ENCODE measurements around the gene UBA7. TPM values are rescaled to one million over a fixed set of nuclear protein-coding genes. Genes with fewer than 3 reads are reported as not detected.

The UBA7 gene
- total and polyA plus RNA-seq, 2 of the 8 experiments (the other 6 are each of a cell fraction or from before 2014, with no cell fraction given), result 0.34 to 0.65 TPM

GRCh38 chr3:49769286-49769915 lies 44.4 kb downstream of the UBA7 start:
- H3K18ac ChIP-seq (ENCODE audit: extremely low read depth, low read length), result no peak overlapping the region
- no peak overlapping the region for H3K56ac ChIP-seq (replicated peaks; ENCODE audit: insufficient read length, low read depth, low read length)
- no peak overlapping the region for H3K4me3 ChIP-seq (ENCODE audit: extremely low read depth in 1 of 4, insufficient read depth in 2 of 4, low read depth in 3 of 4, low read length in 4 of 4)
- peaks cover 5% of the 10 kb centered on the region for H3K79me1 ChIP-seq (ENCODE audit: low read depth, low read length)
- WGBS, 2 experiments (ENCODE audit: extremely low coverage in 1 of 2, insufficient coverage in 1 of 2, insufficient read length in 1 of 2, insufficient replicate concordance in 2 of 2, low coverage in 1 of 2, low lambda C conversion rate in 2 of 2, missing lambda C conversion rate in 1 of 2), result 94% methylated on average over 3 of the region's 3 CpGs; no CpG with 5 or more reads in 1 of the 2 experiments
- no peak overlapping the region for H2BK120ac ChIP-seq (replicated peaks; ENCODE audit: low read depth, low read length)
- H2BK20ac ChIP-seq (ENCODE audit: low read length), result no peak overlapping the region
- H3K36me3 ChIP-seq (ENCODE audit: control insufficient read depth in 2 of 4, insufficient read depth in 4 of 4, low read length in 3 of 4), result peaks cover 0 to 3% (median 0%) of the 10 kb centered on the region in 4 experiments; a peak in 1 of 8 replicates
- H4K8ac ChIP-seq (ENCODE audit: extremely low read depth, insufficient read depth, low read length), result no peak overlapping the region
- H2BK12ac ChIP-seq (ENCODE audit: low read depth, low read length), result no peak overlapping the region
- H3K14ac ChIP-seq (ENCODE audit: insufficient read length), result no peak overlapping the region
- H2AFZ ChIP-seq (ENCODE audit: low read length), result no peak overlapping the region
- H3K4ac ChIP-seq (replicated peaks; ENCODE audit: insufficient read length, low read depth, low read length), result no peak overlapping the region
- H3K27ac ChIP-seq (ENCODE audit: low read depth, low read length), result no peak overlapping the region
- no peaks in the 10 kb centered on the region; the same call in 1 of the 2 replicates for H3K23me2 ChIP-seq (ENCODE audit: low read depth, low read length)
- FAIRE-seq (no peak), DNase-seq (ENCODE audit: low read depth in 1 of 2, low spot score in 2 of 2) (no peak)
- ChIA-PET CTCF (ENCODE audit: partially characterized antibody) (interaction anchor here (0.6 to 2.2 kb wide), 3 partner anchors 19 to 130 kb away, joined by 3 to 7 read pairs (median 3); no protein-coding TSS in a partner anchor), POLR2A (ENCODE audit: partially characterized antibody) (interaction anchor here (1.7 to 2.0 kb wide), 2 partner anchors 10 to 50 kb away, joined by 6 to 8 read pairs; partner anchors contain the start of gene AMIGO3)
- H3K9ac ChIP-seq (replicated peaks in 1 of 4; ENCODE audit: extremely low read depth in 1 of 4, low read depth in 3 of 4, low read length in 3 of 4), result no peak overlapping the region
- no peaks in the 10 kb centered on the region for H3K4me1 ChIP-seq (replicated peaks in 1 of 4; ENCODE audit: control insufficient read depth in 3 of 4, insufficient read depth in 4 of 4, low read length in 3 of 4)
- no peaks in the 10 kb centered on the region for H3K27me3 ChIP-seq (replicated peaks in 1 of 4; ENCODE audit: control insufficient read depth in 3 of 4, extremely low read depth in 1 of 4, insufficient read depth in 3 of 4, low read length in 3 of 4)
- no peak overlapping the region for H2BK5ac ChIP-seq (ENCODE audit: low read depth, low read length)
- H2AK5ac ChIP-seq (ENCODE audit: low read depth, low read length), result no peak overlapping the region
- H3K4me2 ChIP-seq (ENCODE audit: insufficient read depth in 1 of 2, low read depth in 2 of 2, low read length in 2 of 2), result no peak overlapping the region
- H3K9me3 ChIP-seq (ENCODE audit: insufficient read depth in 2 of 2, low read depth in 1 of 2, low read length in 1 of 2), result no peaks in the 10 kb centered on the region
- no peak overlapping the region for H3K23ac ChIP-seq (ENCODE audit: insufficient read length)
- no peak overlapping the region for H4K91ac ChIP-seq (replicated peaks; ENCODE audit: insufficient read length, low read length)
- H3K79me2 ChIP-seq (ENCODE audit: control insufficient read depth in 1 of 2, insufficient read depth in 2 of 2, low read length in 2 of 2), result peaks cover 6 to 77% of the 10 kb centered on the region in 2 experiments; a peak in 2 of 4 replicates
- no peak overlapping the region for H4K5ac ChIP-seq (ENCODE audit: insufficient read length, low read depth, low read length)
- H4K20me1 ChIP-seq (replicated peaks in 1 of 2; ENCODE audit: control insufficient read depth in 1 of 2, insufficient read depth in 2 of 2, low read length in 2 of 2), result no peaks in the 10 kb centered on the region
- H2BK15ac ChIP-seq (ENCODE audit: low read length), result no peak overlapping the region
- TF ChIP-seq CTBP2 (IDR thresholded peaks at IDR 0.05; ENCODE audit: borderline replicate concordance, insufficient read depth, insufficient read length, low read length) (no peak), SP4 (IDR thresholded peaks at IDR 0.05; ENCODE audit: low read length) (no peak), TCF12 (IDR thresholded peaks at IDR 0.05; ENCODE audit: low read depth, low read length) (no peak), PHF8 (conservative IDR thresholded peaks at IDR 0.05; ENCODE audit: low read depth, low read length) (no peak), RXRA (IDR thresholded peaks at IDR 0.05; ENCODE audit: insufficient read depth, low read depth, low read length) (no peak), SP1 (IDR thresholded peaks at IDR 0.05; ENCODE audit: low read depth, low read length) (no peak), KDM4A (IDR thresholded peaks at IDR 0.05; ENCODE audit: low read depth, low read length, severe bottlenecking) (no peak), EP300 (IDR thresholded peaks at IDR 0.05; ENCODE audit: borderline replicate concordance in 1 of 2, low read depth in 2 of 2, low read length in 2 of 2) (no peak), YY1 (IDR thresholded peaks at IDR 0.05; ENCODE audit: low read depth, low read length) (no peak), TBP (IDR thresholded peaks at IDR 0.05; ENCODE audit: low read depth, low read length) (no peak), TEAD4 (IDR thresholded peaks at IDR 0.05; ENCODE audit: low read depth, low read length) (no peak), MAFK (IDR thresholded peaks at IDR 0.05; ENCODE audit: low read depth, low read length) (no peak), SIRT6 (IDR thresholded peaks at IDR 0.05; ENCODE audit: low read length) (no peak)
